ENCODE data around the gene POGK.
"Not testable (repeated sequence)": the region's sequence is repeated elsewhere in the genome, so short reads cannot be mapped to it uniquely, and the experiment has no call there.

The POGK gene

DNA sequence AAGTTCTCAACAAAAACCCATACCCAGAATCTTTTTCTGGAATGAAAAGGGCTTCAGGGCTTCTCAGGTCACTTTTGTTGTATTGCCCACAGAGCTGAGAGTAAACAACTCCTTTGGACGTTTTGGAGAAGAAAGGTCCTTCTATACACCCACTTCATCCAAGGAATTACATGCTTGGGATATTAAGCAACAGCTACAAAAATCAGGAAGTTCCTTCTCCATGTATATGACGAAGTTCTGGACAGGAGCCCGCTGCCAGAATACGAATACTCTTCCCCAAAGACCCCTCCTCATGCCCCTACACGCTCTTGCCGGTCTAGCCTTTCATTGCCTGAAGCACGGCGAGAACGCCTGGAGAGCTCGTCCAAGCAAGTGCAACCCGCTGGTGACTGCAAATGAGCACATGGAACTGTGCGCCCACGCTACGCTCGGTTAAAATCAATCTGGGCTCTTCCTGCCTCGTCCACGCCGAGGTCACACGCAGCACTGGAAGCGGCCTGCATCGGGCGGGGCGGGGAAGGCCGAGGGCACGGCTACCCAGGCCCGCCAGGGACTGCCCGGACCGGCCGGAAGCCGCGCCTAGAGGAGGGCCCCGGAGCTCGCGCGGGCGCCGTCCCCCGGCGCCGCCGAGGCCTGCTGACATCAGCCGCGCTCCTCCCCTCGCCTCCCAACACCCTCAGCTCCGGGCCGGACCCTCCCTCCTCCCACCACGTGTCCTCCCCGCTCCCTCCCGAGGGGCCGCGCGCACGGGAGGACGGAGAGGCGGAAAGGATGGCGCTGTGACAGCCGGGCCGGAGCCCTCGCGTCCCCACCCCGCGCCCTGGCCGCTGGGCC is at the start of gene POGK:
Gene POGK, plus strand, starts transcription at position 710 of the 834 bp plus-strand sequence. CDS start 1,482 bp downstream, outside the sequence.
- DNase-seq: peak in 54 of 56 donors; percentile 48 to 95 (median 87)

GRCh38 chr1:166796620-166797236 is 42.5 kb upstream of the POGK start:
- no peak for DNase-seq

- DNase-seq: no peak
These were observed 30.3 kb upstream of the POGK start for GRCh38 chr1:166808952-166809351.

- no peak for DNase-seq
These were observed 27.6 kb upstream of the POGK start for GRCh38 chr1:166811691-166812090.

- DNase-seq: no peak
These were observed 25.6 kb upstream of the POGK start for GRCh38 chr1:166813508-166814223.

- DNase-seq: no peak
These were observed 24.7 kb upstream of the POGK start for GRCh38 chr1:166814611-166815010.

DNA sequence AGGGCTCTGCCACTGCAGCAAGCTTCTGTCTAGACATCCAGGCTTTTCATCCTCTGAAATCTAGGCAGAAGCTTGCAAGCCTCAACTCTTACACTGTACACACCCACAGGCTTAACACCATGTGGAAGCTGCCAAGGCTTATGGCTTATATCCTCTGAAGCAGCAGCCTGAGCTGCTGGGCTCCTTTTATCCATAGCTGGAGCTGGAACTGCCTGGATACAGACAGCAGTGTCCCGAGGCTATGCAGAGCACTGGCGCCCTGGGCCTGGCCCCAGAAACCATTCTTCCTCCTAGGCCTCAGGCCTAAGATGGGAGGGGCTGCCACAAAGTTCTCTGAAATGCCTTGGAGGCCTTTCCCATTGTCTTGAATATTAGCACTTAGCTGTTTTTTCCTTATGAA is 19.3 kb upstream of the POGK start:
- DNase-seq: no peak

GRCh38 chr1:166822385-166822784 is 16.9 kb upstream of the POGK start:
- no peak for DNase-seq

- DNase-seq: no peak
These were observed 11.8 kb upstream of the POGK start for GRCh38 chr1:166827426-166827825.

DNA sequence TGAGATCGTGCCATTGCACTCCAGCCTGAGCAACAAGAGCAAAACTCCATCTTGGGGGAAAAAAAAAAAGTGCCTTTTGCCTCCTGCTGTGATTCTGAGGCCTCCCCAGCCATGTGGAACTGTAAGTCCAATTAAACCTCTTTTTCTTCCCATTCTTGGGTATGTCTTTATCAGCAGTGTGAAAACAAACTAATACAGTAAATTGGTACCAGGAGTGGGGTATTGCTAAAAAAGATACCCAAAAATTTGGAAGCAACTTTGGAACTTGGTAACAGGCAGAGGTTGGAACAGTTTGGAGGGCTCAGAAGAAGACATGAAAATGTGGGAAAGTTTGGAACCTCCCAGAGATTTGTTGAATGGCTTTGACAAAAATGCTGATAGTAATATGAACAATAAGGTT is 9.5 kb upstream of the POGK start:
- not testable (repeated sequence) for DNase-seq

- no peak for DNase-seq
These were observed 2.5 kb upstream of the POGK start for GRCh38 chr1:166836733-166837132.

DNA sequence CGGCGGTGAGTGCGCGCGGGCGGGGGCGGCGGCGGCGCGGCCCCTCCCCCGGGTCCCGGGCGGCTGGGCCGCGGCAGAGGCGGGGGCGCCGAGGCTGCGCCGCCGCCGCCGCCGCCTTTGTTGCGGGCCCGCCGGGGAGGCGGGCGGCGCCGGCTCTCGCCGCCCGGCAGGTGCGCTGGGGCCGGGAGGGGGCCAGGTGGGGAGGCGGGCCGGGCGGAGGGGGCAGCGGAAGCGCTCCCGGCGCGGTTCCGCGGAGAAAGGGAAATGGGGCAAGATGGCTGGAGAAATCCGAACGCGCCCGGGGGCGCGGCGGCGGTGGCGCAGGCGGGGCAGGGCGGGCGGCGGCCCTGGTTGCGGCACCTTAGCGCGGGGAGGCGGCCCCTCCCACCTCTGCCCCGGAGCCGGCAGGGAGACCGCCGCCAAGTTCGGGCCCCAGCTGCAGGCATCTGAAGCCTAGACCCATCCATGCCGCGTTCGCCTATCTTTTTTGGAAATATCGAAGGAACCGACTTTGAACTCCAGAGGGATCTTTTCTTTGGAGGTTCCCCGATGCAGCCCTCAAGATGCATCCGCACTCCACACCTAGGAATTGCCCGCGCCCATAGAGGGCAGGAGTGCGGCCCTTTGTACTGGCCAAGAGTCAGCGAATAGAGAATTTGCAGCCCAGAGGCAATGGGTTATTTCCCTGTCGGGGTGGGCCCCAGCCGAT is 479 bp downstream of the POGK start:
- DNase-seq: peak in 24 of 56 donors; percentile 18 to 67 (median 40)

- peak in 6 of 56 donors; percentile 6 to 34 (median 14) for DNase-seq
These were observed 1.3 kb downstream of the POGK start for GRCh38 chr1:166840309-166841274.

- DNase-seq: no peak
These were observed 4.0 kb downstream of the POGK start for GRCh38 chr1:166843322-166843721.

DNA sequence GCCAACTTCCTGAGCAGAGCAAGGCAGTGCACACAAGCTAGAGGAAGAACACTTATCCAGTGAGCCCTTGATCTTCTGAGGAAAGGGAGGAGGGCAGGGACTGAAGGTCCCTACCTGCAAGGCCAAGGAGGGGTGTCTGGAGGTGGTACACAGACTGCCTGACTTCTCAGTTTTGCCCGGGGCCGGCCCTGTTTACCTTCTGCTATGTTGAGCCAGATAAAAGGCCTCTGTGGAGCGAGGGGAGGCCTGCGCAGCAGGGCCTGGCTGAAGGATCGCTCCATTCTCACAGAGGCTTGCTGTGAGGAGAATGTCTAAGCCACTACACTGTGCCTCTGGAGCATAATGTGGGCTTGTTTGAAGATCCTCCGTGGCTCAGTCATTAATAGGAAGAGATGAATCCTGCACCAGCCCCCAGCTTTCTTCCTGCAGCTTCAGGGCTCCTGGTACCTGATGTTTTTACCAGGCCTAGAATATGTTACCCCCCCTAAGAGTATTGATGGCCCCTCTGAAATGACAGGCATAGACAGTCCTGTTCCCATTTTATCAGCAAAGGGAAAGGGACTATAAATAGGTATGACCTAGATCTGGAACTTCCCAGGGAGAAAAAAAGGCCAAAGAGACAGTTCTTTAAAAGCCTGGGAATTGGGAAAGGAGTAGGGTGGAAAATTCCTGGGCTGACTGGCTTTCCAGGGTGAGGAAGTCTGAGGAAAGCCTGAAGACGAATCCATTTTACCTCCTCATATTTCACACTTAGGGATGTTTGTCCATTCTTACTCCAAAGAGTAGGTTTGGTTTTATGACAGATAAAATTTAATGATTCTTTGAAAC is 4.7 kb downstream of the POGK start:
- DNase-seq: peak in 32 of 56 donors; percentile 15 to 72 (median 28)

GRCh38 chr1:166844791-166845190 is 5.5 kb downstream of the POGK start:
- no peak for DNase-seq

- no peak for DNase-seq
These were observed 8.9 kb downstream of the POGK start for GRCh38 chr1:166848193-166848592.

DNA sequence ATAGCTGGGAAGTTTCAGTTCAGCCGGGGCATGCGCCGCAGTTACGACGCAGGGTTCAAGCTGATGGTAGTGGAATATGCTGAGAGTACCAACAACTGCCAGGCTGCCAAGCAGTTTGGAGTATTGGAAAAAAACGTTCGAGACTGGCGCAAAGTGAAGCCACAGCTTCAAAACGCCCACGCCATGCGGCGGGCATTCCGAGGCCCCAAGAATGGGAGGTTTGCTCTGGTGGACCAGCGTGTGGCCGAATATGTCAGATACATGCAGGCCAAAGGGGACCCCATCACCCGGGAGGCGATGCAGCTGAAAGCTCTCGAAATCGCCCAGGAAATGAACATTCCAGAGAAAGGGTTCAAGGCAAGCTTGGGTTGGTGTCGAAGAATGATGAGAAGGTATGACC is 9.9 kb downstream of the POGK start:
- DNase-seq: no peak

- no peak for DNase-seq
These were observed 13.6 kb downstream of the POGK start for GRCh38 chr1:166852918-166853317.

All from amygdala (tissue), 56 donors.